ENCODE results near the gene PTDSS2. TPM values are rescaled to one million over a fixed set of nuclear protein-coding genes. Genes with fewer than 3 reads are reported as not detected.

Gene PTDSS2
- total and polyA plus RNA-seq, 9 of the 15 experiments (the other 6 are each of a cell fraction or from before 2014, with no cell fraction given) = 0.45 to 53.9 (median 17.2) TPM

DNA sequence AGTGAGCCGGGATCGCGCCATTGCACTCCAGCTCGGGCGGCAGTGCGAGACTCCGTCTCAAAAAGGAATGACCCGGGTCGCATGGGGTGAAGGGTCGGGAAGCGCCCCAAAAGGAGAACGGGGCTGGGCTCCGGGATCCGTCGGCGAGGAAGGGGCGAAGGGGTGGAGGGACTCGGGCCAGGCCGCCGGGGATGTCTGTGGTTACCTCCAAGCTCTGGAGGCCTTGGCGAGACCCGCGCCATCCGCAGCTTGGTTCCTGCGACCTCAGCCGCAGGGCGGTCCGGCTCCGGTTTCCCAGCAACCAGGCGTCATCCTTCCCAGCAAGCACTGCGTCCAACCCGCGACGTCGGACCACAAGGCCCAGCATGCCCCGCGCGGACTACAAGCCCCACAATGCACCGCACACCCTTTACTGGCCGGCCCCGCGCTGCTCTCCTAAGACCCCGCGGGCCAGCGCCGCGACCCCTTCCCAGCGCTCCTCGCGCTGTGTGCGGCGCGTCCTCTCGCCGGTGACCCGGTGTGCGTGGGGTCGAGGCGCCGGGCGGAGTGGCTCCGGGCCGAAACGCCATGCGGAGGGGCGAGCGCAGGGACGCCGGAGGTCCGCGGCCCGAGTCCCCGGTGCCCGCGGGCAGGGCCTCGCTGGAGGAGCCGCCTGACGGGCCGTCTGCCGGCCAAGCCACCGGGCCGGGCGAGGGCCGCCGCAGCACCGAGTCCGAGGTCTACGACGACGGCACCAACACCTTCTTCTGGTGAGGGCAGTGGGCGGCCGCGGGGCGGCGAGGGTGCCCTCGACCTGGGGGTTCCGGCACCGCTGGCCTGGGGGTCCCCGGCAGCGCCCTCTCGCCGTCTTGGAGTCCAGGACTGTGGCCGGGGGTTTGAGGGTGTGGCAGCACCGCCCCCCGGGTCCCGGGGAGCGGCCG lies at the start of gene PTDSS2 (continued):
- TF ChIP-seq CREB3L1 (IDR thresholded peaks at IDR 0.05; ENCODE audit: borderline replicate concordance, low read depth) (peak; percentile 91), ETV1 (tag; conservative IDR thresholded peaks at IDR 0.05; ENCODE audit: low read depth) (no peak), MLX (CRISPR knock-in tag; conservative IDR thresholded peaks at IDR 0.05) (no peak), RBBP5 (IDR thresholded peaks at IDR 0.05; ENCODE audit: borderline replicate concordance, insufficient read depth, low read length, poor library complexity, severe bottlenecking) (peak; percentile 62), TSHZ1 (CRISPR knock-in tag; IDR thresholded peaks at IDR 0.05) (no peak), RB1 (IDR thresholded peaks at IDR 0.05; ENCODE audit: low read depth) (peak; percentile 62; the same call in 1 of the 2 replicates), LCOR (CRISPR knock-in tag; IDR thresholded peaks at IDR 0.05) (no peak), KAT2B (IDR thresholded peaks at IDR 0.05; ENCODE audit: low read depth, low read length) (no peak)
- TF ChIP-seq, protein P1, sequence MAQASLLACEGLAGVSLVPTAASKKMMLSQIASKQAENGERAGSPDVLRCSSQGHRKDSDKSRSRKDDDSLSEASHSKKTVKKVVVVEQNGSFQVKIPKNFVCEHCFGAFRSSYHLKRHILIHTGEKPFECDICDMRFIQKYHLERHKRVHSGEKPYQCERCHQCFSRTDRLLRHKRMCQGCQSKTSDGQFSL (CRISPR knock-in tag; IDR thresholded peaks at IDR 0.05) = no peak
- TF ChIP-seq, protein P1 (tag; IDR thresholded peaks at IDR 0.05) = no peak
- TF ChIP-seq, protein P2, sequence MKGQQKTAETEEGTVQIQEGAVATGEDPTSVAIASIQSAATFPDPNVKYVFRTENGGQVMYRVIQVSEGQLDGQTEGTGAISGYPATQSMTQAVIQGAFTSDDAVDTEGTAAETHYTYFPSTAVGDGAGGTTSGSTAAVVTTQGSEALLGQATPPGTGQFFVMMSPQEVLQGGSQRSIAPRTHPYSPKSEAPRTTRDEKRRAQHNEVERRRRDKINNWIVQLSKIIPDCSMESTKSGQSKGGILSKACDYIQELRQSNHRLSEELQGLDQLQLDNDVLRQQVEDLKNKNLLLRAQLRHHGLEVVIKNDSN (CRISPR knock-in tag; IDR thresholded peaks at IDR 0.05) = no peak
- TF ChIP-seq, protein P3, sequence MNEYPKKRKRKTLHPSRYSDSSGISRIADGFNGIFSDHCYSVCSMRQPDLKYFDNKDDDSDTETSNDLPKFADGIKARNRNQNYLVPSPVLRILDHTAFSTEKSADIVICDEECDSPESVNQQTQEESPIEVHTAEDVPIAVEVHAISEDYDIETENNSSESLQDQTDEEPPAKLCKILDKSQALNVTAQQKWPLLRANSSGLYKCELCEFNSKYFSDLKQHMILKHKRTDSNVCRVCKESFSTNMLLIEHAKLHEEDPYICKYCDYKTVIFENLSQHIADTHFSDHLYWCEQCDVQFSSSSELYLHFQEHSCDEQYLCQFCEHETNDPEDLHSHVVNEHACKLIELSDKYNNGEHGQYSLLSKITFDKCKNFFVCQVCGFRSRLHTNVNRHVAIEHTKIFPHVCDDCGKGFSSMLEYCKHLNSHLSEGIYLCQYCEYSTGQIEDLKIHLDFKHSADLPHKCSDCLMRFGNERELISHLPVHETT (CRISPR knock-in tag; conservative IDR thresholded peaks at IDR 0.05 in 1 of 2, IDR thresholded peaks at IDR 0.05 in 1 of 2) = peak; percentile 21 to 73; a peak in 2 of 4 replicates
